ENCODE measurements around the gene ZNF862.

Gene ZNF862

DNA sequence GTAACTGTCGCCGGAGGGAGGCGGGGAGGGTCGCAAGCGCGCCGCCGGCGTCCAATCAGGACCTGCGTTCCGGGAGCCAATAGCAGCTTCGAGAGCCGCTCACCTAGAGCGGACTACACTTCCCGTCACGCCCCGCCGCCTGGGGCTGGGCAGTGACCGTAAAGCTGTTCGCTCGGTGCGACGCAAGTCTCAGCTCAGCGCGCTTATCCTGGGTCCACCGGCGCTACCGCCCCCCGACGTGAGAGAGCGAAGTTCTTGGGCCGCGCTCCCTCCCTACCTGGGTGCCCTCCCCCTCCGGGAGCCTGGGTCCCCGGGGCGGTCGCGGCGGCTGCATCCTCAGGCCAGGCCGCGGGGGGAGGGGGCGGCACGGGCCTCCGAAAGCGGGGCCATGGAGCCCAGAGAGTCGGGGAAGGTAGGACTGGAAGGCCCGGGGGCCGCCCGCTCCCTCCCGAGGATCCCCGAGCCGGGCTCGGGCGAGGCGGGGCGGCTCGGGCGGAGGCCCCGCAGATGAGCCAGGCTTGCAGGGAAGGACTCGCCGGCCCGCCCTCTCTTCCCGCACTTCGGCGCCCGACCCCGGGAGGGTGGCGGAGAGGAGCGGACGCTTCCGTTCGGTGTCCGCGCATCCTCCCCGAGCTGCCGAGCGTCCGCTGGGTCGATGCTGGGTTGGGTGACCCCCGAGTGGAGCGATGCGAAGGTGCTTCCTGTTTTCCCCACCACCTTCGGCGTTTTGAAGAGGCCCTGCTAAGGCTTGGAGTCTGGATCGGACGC, at the start of gene ZNF862:
Gene ZNF862 (plus strand): TSS at position 152 of the 768 bp plus-strand sequence. CDS start 237 bp downstream, at position 389.
- peak; percentile 96 for DNase-seq (ENCODE audit: low spot score)
- peak; percentile 88 for FAIRE-seq

DNA sequence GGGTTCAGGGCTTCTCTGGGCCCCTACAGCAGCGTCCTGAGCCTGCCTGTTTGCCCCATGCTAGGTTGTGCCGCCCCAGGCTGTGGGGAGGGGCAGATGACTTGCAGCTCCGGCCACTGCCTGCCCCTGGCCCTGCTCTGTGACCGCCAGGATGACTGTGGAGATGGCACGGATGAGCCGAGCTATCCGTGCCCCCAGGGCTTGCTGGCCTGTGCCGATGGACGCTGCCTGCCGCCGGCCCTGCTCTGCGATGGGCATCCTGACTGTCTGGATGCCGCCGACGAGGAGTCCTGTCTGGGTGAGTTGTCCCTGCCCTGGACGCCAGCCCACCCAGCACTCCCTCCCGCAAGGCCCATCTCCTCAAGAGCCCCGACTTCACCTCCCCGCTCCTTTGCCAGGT, 49.1 kb upstream of the ZNF862 start:
- DNase-seq (ENCODE audit: low spot score), result no peak
- FAIRE-seq, result no peak

DNA sequence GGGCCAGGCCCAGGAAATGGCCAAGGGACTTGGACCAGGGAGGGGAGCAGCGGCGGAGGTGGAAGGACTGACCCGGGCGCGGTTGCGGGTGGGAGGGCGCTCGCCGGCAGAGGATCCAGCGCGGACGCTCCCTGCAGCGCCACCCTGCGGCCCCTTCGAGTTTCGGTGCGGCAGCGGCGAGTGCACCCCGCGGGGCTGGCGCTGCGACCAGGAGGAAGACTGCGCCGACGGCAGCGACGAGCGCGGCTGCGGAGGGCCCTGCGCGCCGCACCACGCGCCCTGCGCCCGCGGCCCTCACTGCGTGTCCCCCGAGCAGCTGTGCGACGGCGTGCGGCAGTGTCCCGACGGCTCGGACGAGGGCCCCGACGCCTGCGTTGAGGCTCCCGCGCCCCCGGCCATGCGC, 48.0 kb upstream of the ZNF862 start:
- no peak for DNase-seq (ENCODE audit: low spot score)
- no peak for FAIRE-seq

DNA sequence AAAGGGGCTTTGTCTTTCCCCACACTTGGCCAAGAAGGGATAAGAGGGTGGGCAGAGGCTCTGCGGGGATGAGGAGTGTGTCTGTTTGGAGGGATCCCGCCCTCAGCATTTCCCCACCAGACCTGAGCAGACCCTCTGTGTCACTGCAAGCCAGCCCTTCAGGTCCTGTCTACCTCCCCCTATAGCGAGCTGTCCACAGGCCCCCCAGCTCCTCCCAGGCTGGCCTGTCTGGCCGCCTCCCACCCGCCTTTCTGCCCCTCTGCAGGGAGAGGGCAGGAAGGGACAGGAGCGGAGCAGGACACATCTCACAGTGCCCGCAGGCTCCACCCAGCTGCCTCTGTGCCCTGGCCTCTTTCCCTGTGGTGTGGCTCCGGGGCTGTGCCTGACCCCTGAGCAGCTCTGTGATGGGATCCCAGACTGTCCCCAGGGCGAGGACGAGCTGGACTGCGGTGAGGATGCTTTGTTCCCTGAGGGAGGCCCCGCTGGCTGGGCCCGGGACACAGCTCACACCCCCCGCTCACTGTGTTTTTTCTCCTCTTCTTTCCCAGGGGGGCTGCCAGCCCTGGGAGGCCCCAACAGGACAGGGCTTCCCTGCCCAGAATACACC, 47.3 kb upstream of the ZNF862 start:
- FAIRE-seq (no peak), DNase-seq (ENCODE audit: low spot score) (no peak)

DNA sequence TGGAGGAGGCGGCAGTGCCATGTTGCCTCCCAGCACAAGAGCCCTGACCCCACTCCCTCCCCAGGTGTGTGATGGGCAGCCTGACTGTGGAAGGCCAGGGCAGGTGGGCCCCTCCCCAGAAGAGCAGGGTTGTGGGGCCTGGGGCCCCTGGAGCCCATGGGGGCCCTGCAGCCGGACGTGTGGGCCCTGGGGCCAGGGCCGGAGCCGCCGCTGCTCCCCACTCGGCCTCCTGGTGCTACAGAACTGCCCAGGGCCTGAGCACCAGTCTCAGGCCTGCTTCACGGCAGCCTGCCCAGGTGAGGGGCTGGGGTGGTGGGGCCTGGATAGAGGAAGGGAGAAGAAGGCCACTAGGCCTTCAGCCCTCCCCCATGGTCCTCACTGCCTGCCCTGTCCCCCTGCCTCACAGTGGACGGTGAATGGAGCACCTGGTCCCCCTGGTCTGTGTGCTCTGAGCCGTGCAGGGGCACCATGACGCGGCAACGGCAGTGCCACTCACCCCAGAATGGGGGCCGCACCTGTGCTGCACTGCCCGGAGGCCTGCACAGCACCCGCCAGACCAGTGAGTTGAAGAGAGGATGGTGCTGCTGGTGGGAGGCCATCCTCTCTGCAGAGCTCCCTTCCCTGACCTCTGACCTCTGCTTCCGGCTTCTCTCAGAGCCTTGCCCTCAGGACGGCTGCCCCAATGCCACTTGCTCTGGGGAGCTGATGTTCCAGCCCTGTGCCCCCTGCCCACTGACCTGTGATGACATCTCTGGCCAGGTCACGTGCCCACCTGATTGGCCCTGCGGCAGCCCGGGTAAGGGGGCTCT, 46.6 kb upstream of the ZNF862 start:
- FAIRE-seq, result no peak
- DNase-seq (ENCODE audit: low spot score), result no peak

DNA sequence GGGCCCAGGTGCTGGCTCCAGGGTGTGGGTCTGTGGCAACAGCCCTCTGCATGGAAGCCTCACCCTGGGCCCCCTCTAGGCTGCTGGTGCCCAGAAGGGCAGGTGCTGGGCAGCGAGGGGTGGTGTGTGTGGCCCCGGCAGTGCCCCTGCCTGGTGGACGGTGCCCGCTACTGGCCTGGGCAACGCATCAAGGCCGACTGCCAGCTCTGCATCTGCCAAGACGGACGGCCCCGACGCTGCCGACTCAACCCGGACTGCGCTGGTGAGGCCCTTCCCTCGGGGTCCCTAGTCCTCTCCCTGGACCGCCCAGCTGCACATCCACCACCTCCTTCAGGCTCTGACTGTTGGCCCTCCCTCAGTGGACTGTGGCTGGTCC, 46.0 kb upstream of the ZNF862 start:
- FAIRE-seq (no peak), DNase-seq (ENCODE audit: low spot score) (no peak)

DNA sequence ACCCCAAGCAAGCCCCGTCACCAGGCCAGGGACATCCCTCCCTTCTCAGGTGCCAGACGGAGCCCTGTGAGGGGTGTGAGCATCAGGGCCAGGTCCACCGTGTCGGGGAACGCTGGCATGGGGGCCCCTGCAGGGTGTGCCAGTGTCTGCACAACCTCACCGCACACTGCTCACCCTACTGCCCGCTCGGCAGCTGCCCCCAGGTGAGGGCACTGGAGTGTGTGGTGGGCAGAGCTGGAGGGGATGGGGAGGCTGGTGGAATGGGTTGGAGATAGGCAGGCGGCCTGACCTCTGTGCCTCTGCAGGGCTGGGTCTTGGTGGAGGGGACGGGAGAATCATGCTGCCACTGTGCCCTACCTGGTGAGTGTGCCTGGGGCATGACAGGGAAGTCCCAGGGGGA, 44.9 kb upstream of the ZNF862 start:
- no peak for DNase-seq (ENCODE audit: low spot score)
- no peak for FAIRE-seq

DNA sequence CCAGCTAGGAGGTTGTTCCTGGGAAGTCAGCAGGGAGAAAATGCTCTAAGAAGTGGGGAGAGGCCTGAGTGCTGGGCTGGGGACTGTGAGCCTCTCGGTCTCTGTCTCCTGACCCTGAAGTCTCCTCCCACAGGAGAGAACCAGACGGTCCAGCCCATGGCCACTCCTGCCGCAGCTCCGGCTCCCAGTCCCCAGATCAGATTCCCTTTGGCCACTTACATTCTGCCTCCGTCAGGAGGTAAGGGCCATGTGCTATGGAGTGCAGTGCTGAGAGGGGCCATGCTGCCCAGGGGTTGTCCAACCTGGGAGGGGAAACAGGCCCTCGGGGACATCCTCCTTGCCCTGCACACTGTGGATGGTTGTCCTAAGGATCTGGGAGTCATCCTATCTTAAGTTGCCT, 43.5 kb upstream of the ZNF862 start:
- DNase-seq (ENCODE audit: low spot score), result no peak
- FAIRE-seq, result no peak

DNA sequence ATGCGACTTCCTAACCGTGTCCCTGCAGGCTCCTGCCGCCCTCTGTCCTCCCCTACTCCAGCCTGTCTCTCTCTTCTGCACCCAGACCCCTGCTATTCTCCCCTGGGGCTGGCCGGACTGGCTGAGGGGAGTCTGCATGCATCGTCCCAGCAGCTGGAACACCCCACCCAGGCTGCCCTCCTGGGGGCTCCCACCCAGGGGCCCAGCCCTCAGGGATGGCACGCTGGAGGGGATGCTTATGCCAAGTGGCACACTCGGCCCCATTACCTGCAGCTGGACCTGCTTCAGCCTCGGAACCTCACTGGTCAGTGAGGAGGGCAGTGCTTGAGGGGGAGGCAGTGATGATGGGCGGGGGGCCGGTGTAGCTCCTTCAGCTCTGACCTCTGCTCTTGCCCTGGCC, 43.0 kb upstream of the ZNF862 start:
- FAIRE-seq, result no peak
- no peak for DNase-seq (ENCODE audit: low spot score)

DNA sequence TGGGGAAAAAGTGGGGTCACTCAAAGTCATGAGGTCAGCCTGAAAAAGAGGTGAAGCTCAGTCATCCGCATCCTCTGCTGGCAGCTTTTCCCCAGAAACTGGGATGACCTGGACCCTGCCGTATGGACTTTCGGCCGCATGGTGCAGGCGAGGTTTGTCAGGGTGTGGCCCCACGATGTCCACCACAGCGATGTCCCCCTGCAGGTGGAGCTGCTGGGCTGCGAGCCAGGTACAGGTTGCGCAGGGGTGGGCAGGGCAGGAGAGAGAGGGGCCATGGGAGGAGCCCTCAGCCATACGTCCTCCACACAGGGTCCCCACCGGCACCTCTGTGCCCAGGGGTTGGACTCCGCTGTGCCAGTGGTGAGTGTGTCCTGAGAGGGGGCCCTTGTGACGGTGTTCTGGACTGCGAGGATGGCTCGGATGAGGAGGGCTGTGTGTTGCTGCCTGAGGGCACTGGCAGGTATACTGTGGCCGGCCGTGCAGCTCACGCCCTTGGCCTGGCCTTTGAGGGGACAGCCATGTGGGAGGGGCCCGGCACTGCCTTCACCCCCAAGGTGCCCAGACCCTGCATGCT, 41.8 kb upstream of the ZNF862 start:
- DNase-seq (ENCODE audit: low spot score) (no peak), FAIRE-seq (no peak)

DNA sequence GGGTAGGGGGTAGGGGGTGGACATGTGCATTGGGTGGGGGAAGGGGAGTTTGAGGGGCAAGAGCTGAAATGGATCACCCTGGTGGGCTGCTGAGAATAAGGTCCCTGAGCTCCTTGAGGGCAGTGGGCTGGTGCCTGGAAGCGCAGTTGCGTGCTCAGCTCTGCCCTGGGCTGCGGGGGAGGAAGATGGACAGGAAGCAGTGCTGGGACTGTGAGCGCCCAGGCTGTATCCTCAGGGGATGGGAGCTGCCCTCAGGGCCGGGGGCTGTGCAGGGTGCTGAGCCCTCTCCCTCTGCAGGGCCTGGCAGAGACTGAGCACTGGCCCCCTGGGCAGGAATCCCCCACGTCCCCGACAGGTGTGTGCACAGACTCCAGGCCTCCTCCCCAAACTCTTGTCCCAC, 40.4 kb upstream of the ZNF862 start:
- no peak for FAIRE-seq

DNA sequence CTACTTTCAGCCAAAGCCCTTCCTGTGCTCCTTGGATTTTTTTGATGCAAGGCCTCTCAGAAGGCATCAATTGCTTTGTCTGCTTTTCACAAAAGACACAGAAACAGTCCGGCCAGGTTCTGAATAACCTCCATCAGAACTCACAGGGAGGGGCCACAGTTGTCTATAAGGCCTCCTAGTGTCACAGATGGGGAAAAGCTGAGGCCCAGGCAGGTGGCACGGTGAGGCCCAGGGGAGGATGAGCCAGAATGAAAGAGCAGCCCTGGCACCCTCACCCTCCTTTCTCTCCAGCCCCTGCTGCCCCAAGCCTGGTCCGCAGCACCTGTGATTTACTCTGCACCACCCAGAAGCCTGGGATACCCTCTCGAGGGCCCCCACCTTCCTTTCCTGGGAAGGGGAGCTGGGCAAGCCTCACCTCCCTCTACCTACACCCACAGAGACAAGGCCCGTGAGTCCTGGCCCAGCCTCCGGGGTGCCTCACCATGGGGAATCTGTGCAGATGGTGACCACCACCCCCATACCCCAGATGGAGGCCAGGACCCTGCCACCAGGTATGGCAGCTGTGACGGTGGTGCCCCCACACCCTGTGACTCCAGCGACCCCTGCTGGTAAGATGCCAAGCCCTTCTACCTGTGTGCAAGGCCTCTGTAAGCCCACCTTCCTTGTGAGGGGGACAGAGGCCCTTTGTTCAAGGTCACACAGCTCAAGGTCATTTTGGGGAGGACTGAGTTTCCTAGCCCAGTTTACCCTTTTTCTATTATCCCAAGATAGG, 38.6 kb upstream of the ZNF862 start:
- DNase-seq (ENCODE audit: low spot score) (no peak), FAIRE-seq (no peak)

More for the DNA sequence above, 40.4 kb upstream of the ZNF862 start:
- DNase-seq (ENCODE audit: low spot score), result no peak

DNA sequence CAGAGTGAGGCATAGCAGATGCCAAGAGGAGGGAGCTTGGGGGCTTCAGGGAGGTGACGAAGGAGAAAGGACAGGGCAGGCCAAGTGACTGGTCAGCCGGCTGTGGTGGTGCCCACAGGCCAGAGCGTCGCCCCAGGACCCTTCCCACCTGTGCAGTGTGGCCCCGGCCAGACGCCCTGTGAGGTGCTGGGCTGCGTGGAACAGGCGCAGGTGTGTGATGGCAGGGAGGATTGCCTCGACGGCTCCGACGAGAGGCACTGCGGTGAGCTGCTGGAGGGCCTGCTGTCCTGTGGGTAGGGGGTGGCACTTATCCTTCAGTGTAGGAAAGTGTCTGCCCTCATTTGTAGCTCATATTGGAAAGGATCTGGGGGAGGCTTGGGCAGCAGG, 38.0 kb upstream of the ZNF862 start:
- no peak for DNase-seq (ENCODE audit: low spot score)
- no peak for FAIRE-seq

DNA sequence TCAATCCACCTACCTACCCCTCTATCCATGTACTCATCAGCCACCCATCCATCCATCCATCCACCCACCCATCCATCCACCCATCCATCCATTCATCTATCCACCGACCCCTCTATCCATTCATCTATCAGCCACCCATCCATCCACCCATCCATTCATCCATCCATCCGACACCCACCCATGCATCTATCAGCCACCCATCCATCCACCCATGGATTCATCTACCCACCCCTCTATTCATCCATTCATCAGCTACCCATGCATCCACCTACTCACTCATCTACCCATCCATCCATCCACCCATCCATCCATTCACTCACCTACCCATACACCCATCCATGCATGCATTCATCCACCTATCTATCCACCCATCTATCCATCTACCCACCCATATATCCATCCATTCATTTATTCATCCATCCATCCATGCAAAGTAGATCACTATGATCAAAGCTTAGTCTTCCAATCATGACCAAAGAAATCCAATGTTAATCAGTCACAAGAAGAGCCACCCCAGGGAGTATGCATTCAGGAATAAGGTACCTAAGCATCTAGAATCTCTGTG, 37.1 kb upstream of the ZNF862 start:
- no peak for FAIRE-seq
- no peak for DNase-seq (ENCODE audit: low spot score)

DNA sequence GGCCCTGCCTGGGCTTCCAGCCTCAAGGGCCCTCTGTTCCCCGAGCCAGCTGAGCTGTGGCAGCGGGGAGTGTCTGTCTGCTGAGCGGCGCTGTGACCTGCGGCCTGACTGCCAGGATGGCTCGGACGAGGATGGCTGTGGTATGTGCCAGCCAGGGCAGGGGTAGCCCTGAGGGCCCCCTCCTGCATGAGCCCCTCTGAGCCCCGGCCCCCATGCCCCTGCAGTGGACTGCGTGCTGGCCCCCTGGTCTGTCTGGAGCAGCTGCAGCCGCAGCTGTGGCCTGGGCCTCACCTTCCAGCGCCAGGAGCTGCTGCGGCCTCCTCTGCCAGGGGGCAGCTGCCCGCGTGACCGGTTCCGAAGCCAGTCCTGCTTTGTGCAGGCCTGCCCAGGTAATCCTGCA, 36.4 kb upstream of the ZNF862 start:
- no peak for DNase-seq (ENCODE audit: low spot score)
- no peak for FAIRE-seq

DNA sequence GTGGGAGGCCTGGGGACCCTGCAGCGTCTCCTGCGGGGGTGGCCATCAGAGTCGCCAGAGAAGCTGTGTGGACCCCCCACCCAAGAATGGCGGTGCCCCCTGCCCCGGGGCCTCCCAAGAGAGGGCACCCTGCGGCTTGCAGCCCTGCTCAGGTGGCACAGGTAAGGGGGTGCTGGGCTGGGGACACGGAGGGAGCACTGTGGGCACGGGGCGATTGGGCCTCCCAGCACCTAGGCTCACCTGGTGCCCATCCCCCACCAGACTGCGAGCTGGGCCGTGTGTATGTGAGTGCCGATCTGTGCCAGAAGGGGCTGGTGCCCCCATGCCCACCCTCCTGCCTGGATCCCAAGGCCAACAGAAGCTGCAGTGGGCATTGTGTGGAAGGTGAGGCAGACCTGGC, 35.2 kb upstream of the ZNF862 start:
- DNase-seq (ENCODE audit: low spot score) (no peak), FAIRE-seq (no peak)

DNA sequence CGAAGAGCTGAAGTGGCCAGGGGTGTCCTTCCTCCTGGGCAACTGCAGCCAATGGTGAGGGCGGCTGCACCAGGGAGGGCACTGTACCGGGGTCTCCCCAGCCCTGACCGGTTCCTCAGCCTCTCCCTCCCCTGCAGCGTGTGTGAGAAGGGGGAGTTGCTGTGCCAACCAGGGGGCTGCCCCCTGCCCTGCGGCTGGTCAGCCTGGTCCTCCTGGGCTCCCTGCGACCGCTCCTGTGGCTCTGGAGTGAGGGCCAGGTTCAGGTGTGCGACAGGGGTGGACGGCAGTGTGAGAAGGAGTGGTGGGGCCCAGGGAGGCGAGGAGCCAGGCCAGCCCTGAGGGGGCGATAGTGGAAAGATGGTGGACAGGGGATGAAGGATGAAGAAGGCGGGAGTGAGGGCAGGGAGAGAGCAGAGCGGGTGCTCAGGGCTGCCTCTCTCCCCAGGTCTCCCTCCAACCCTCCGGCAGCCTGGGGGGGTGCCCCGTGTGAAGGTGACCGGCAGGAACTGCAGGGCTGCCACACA, 34.6 kb upstream of the ZNF862 start:
- no peak for FAIRE-seq
- DNase-seq (ENCODE audit: low spot score), result no peak

DNA sequence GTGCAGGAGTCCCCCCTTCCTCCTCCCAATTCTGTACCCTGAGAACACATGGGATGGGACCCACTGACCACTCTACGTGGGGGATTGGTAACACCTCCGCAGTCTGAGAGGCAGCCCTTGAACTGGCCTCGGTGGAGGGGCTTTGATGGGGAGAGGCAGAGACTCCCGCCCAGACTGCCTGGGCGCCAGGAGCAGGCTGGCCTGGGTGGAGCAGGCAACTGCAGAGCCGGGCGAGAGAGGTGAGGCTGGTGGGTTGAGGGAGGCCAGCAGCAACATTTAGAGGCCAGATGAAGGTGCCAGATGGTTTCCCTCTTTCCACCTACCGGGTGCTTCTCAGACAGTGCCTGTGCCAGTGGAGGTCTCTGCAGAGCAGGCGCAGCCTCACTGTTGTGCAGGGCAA, 34.1 kb upstream of the ZNF862 start:
- no peak for FAIRE-seq
- DNase-seq (ENCODE audit: low spot score), result no peak

DNA sequence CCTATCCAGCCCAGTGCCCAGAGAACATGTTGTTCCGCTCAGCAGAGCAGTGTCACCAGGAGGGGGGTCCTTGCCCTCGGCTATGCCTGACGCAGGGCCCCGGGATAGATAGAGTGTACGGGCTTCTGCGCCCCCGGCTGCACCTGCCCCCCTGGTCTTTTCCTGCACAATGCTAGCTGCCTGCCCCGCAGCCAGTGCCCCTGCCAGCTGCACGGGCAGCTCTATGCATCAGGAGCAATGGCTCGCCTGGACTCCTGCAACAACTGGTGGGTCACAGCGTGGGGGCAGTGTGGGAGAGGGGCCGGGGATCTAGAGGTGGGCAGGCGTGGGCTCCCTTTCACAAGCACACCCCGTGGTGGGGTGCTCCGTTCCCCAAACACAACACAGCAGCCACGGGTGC, 31.4 kb upstream of the ZNF862 start:
- FAIRE-seq (no peak), DNase-seq (ENCODE audit: low spot score) (no peak)

DNA sequence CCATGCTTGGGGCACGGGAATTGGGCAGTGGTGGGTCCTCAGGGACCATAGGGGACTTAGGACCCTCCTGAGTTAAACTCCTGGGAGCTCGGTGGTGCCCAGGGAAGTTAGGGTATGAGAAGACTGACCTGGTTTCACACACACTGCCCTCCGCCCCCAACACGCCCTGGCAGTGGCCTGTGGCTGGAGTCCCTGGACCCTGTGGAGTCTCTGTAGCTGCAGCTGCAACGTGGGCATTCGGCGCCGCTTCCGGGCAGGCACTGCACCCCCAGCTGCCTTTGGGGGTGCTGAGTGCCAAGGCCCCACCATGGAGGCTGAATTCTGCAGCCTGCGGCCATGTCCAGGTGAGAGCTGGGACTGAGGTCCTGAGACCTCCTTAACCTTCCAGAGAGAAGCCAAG, 29.9 kb upstream of the ZNF862 start:
- FAIRE-seq (no peak), DNase-seq (ENCODE audit: low spot score) (no peak)

DNA sequence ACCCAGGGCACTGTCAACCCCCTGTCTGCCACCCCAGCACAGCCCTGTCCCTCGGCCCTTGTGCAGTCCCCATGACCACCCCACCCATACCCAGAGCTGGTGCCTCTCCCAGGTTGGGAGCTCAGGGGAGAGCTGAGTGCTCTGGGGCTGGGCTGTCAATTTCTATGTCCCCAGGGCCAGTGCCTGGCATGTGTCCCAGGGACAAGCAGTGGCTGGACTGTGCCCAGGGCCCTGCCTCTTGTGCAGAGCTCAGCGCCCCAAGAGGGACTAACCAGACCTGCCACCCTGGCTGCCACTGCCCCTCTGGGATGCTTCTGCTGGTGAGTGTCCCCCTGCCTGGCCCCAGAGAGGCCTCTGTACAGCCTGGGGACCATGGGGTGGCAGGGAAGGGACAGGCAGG, 29.0 kb upstream of the ZNF862 start:
- FAIRE-seq (no peak), DNase-seq (ENCODE audit: low spot score) (no peak)

Measured in RCC 7860 (cell line).